GM12878 (cell line): ENCODE results near the gene SLC39A5. TPM values are rescaled to one million over a fixed set of nuclear protein-coding genes. Genes with fewer than 3 reads are reported as not detected.

Experiments
- ATAC-seq: fragments of 200-7000 bp; cut with Tn5 transposase; 3 replicates; pipeline ENCODE4 v1.9.1; 2020; ENCODE audit warnings: mild to moderate bottlenecking, moderate library complexity
- BruUV-seq: library from RNA; stranded (reverse); fragments of 400-500 nt; replicated peaks from 2 replicates; lab custom pipeline; 2021; lab: Mats Ljungman, UMichigan
- CTCF ChIA-PET: fragments of 300-600 bp; sonication (Branson Sonifier 250); formaldehyde crosslinking; extraction: SDS; loops from one replicate; lab custom pipeline; 2021; ENCODE audit warnings: inconsistent platforms; lab: Yijun Ruan, JAX
- POLR2A ChIA-PET: fragments of 350-600 bp; formaldehyde crosslinking; extraction: SDS; loops from one replicate; lab custom pipeline; 2021; ENCODE audit warnings: inconsistent platforms; lab: Charles Lee
- RAD21 ChIA-PET: fragments of 300-600 bp; sonication (Branson Sonifier 250); formaldehyde crosslinking; loops from one replicate; lab custom pipeline; 2023; ENCODE audit warnings: antibody characterized with exemption; ENCODE audit not compliant: unreplicated experiment; lab: Charles Lee
- SMC1A ChIA-PET: fragments of 300-600 bp; sonication (Branson Sonifier 250); formaldehyde crosslinking; loops from one replicate; lab custom pipeline; 2023; ENCODE audit not compliant: unreplicated experiment, uncharacterized antibody; lab: Charles Lee
- DNase-seq: peaks from one replicate; pipeline ENCODE4 v3.0.0-alpha.2; 2011; ENCODE audit warnings: low read depth, low spot score
- FAIRE-seq: peaks from 3 replicates; lab custom pipeline; 2011; peaks lifted over from hg19 to GRCh38; lab: Jason Lieb, UNC
- H2AFZ ChIP-seq: 2 replicates; pipeline ENCODE4 v1.6.0; 2011; ENCODE audit warnings: low read depth, low read length, control low read depth; ENCODE audit not compliant: control insufficient read depth
- H3K27ac ChIP-seq: 2 replicates; pipeline ENCODE4 v1.5.1; 2011; ENCODE audit warnings: control low read depth; ENCODE audit not compliant: control insufficient read depth, insufficient read depth
- H3K27me3 ChIP-seq, 2 experiments: replicated peaks in 1 of 2; 2 replicates each; pipeline versions ENCODE4 v1.6.0 to v1.6.1; 2011; ENCODE audit warnings: low read length in 1 of 2; ENCODE audit not compliant: control insufficient read depth in 2 of 2, insufficient read depth in 2 of 2
- H3K36me3 ChIP-seq, 2 experiments: 2 replicates each; pipeline ENCODE4 v1.5.1; 2011; ENCODE audit warnings: low read length in 1 of 2; ENCODE audit not compliant: control insufficient read depth in 2 of 2, insufficient read depth in 2 of 2
- H3K4me1 ChIP-seq: 2 replicates; pipeline ENCODE4 v1.6.1; 2011; ENCODE audit warnings: mild to moderate bottlenecking, low read length, moderate library complexity, mixed read lengths; ENCODE audit not compliant: control insufficient read depth, insufficient read depth
- H3K4me2 ChIP-seq: 2 replicates; pipeline ENCODE4 v1.6.0; 2011; ENCODE audit warnings: control low read depth; ENCODE audit not compliant: control insufficient read depth, insufficient read depth
- H3K4me3 ChIP-seq: fragments of 200-600 bp; sonication (generic); 2 replicates; pipeline ENCODE4 v1.5.1; 2016
- H3K79me2 ChIP-seq: 2 replicates; pipeline ENCODE4 v1.6.0; 2011; ENCODE audit warnings: low read length; ENCODE audit not compliant: control insufficient read depth, insufficient read depth
- H3K9ac ChIP-seq: 2 replicates; pipeline ENCODE4 v1.8.0; 2011; ENCODE audit warnings: low read length, control low read depth, mixed read lengths; ENCODE audit not compliant: control insufficient read depth, insufficient read depth
- H3K9me3 ChIP-seq: replicated peaks from 3 replicates; pipeline ENCODE4 v1.5.1; 2011; ENCODE audit warnings: mild to moderate bottlenecking, low read length; ENCODE audit not compliant: control insufficient read depth, insufficient read depth
- H4K20me1 ChIP-seq: 2 replicates; pipeline ENCODE4 v1.6.0; 2011; ENCODE audit not compliant: control insufficient read depth, insufficient read depth
- ATF3 ChIP-seq: IDR thresholded peaks from 2 replicates; pipeline ENCODE4 v1.6.1; 2011; ENCODE audit warnings: low read depth, mild to moderate bottlenecking, low read length, moderate library complexity, borderline replicate concordance; ENCODE audit errors: extremely low read depth
- BCL11A ChIP-seq: IDR thresholded peaks from 2 replicates; pipeline ENCODE4 v1.6.1; 2011; ENCODE audit warnings: low read depth, low read length
- POLR2AphosphoS2 ChIP-seq: IDR thresholded peaks from 2 replicates; pipeline ENCODE4 v1.6.1; 2011; ENCODE audit warnings: low read depth, mild to moderate bottlenecking, low read length, improper control_type of control experiment, moderate library complexity
- STAT3 ChIP-seq: IDR thresholded peaks from 2 replicates; pipeline ENCODE4 v1.6.1; 2011; ENCODE audit warnings: low read depth, low read length, improper control_type of control experiment
- TARDBP ChIP-seq: IDR thresholded peaks from 2 replicates; pipeline ENCODE4 v1.6.1; 2016; ENCODE audit warnings: borderline replicate concordance
- ZBTB40 ChIP-seq: fragments of 450-650 bp; IDR thresholded peaks from 2 replicates; pipeline ENCODE4 v1.6.1; 2016; ENCODE audit warnings: mild to moderate bottlenecking, moderate library complexity, borderline replicate concordance
- WGBS: methylation state at CpG from one replicate; pipeline ENCODE4 v1.1.6; 2016; ENCODE audit warnings: low lambda C conversion rate; ENCODE audit not compliant: insufficient replicate concordance, insufficient coverage; ENCODE audit errors: missing lambda C conversion rate; 5-methylcytosine and 5-hydroxymethylcytosine counted together
- in situ Hi-C: fragments of 300-500 bp; cut with MboI; formaldehyde crosslinking; loops from 9 replicates; pipeline ENCODE4 v1.14.3; 2018; ENCODE audit warnings: mixed read lengths
- intact Hi-C: fragments of 100-400 bp; cut with micrococcal nuclease; formaldehyde crosslinking; loops from one replicate; pipeline ENCODE4 v1.14.2; 2022; ENCODE audit not compliant: unreplicated experiment
- polyA plus RNA-seq, 11 experiments: library from polyadenylated mRNA; depleted of rRNA in 4 of 11; unstranded in 6 of 11; stranded (reverse) in 5 of 11; fragments of >200 nt; fragmentation: Nextera tagmentation in 4 of 11; fragmentation: Illumina TruSeq in 1 of 11; extraction: Ambion mirVana in 4 of 11; extraction: Trizol in 1 of 11; gene quantifications; 1 replicate in 1 of 11; 2 replicates in 10 of 11; pipeline versions ENCODE4 v1.2.1 to v1.2.3, GENCODE V29; 2011 to 2016; ENCODE audit warnings: inconsistent platforms in 2 of 11, missing spikeins in 2 of 11, low read depth in 1 of 11
- total RNA-seq, 4 experiments: library from RNA; depleted of rRNA in 3 of 4; stranded (reverse); fragments of >200 nt in 3 of 4; fragmentation: Illumina TruSeq in 1 of 4; extraction: Trizol in 1 of 4; gene quantifications; 2 replicates each; pipeline versions ENCODE4 v1.2.1 to v1.2.3, GENCODE V29; 2013 to 2021
- TF ChIP-seq, protein P1 (sequence below): fragments of 450-650 bp; formaldehyde crosslinking; IDR thresholded peaks from 2 replicates; pipeline ENCODE4 v1.5.0; 2022; ENCODE audit warnings: mild to moderate bottlenecking, missing genetic modification characterization
- TF ChIP-seq, protein P2 (sequence below): IDR thresholded peaks from 2 replicates; pipeline ENCODE4 v1.6.1; 2012; ENCODE audit warnings: low read length, inconsistent platforms

SLC39A5 gene
- total and polyA plus RNA-seq, 10 of the 15 experiments (the other 5 are each of a cell fraction or from before 2014, with no cell fraction given), result 0.15 to 0.56 (median 0.15) TPM; not detected in 7

DNA sequence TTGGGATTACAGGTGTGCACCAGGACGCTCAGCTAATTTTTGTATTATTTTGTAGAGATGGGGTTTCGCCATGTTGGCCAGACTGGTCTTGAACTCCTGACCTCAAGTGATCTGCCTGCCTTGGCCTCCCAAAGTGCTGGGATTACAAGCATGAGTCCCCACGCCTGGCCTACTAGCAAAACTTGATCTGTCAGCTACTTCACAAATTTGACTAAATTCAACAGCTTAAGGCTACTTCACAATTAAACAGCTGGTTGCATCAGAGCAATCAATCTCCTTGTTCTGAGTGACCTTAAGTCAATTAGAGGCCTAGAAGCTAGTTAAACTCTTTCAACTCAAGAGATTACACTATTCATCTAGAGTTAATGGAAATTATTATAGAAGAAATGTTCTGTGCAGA, 49.1 kb downstream of the SLC39A5 start:
- FAIRE-seq, result no peak
- no peaks in the 10 kb centered on the region for H3K27me3 ChIP-seq
- no peak for DNase-seq
- H3K36me3 ChIP-seq, result peaks cover 16 to 22% of the 10 kb centered on the region in 2 experiments
- H3K9ac ChIP-seq, result no peak overlapping the region
- H3K4me3 ChIP-seq, result no peak overlapping the region
- ChIA-PET SMC1A (interaction anchor here (0.6 kb wide), 1 partner anchor 78 kb away, joined by 3 read pairs; no protein-coding TSS in a partner anchor), POLR2A (interaction anchor here (1.1 kb wide), 1 partner anchor 34 kb away, joined by 6 read pairs; no protein-coding TSS in a partner anchor), RAD21 (no interaction called here), CTCF (interaction anchor here (1.1 to 1.4 kb wide), 2 partner anchors 18 to 185 kb away, joined by 3 to 6 read pairs; no protein-coding TSS in a partner anchor)
- no peak overlapping the region for H3K27ac ChIP-seq
- WGBS, result 95% methylated on average over 3 of the region's 3 CpGs
- H3K4me2 ChIP-seq, result no peak overlapping the region
- no peaks in the 10 kb centered on the region for H4K20me1 ChIP-seq
- H2AFZ ChIP-seq, result no peak overlapping the region
- ATAC-seq, result no peak
- H3K9me3 ChIP-seq, result no peaks in the 10 kb centered on the region
- BruUV-seq, result no TSS peak
- TF ChIP-seq ATF3 (no peak), BCL11A (no peak), TARDBP (no peak), POLR2AphosphoS2 (no peak), STAT3 (no peak), ZBTB40 (no peak)
- TF ChIP-seq, protein P1, sequence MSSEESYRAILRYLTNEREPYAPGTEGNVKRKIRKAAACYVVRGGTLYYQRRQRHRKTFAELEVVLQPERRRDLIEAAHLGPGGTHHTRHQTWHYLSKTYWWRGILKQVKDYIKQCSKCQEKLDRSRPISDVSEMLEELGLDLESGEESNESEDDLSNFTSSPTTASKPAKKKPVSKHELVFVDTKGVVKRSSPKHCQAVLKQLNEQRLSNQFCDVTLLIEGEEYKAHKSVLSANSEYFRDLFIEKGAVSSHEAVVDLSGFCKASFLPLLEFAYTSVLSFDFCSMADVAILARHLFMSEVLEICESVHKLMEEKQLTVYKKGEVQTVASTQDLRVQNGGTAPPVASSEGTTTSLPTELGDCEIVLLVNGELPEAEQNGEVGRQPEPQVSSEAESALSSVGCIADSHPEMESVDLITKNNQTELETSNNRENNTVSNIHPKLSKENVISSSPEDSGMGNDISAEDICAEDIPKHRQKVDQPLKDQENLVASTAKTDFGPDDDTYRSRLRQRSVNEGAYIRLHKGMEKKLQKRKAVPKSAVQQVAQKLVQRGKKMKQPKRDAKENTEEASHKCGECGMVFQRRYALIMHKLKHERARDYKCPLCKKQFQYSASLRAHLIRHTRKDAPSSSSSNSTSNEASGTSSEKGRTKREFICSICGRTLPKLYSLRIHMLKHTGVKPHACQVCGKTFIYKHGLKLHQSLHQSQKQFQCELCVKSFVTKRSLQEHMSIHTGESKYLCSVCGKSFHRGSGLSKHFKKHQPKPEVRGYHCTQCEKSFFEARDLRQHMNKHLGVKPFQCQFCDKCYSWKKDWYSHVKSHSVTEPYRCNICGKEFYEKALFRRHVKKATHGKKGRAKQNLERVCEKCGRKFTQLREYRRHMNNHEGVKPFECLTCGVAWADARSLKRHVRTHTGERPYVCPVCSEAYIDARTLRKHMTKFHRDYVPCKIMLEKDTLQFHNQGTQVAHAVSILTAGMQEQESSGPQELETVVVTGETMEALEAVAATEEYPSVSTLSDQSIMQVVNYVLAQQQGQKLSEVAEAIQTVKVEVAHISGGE (CRISPR knock-in tag), result no peak
- TF ChIP-seq, protein P2, sequence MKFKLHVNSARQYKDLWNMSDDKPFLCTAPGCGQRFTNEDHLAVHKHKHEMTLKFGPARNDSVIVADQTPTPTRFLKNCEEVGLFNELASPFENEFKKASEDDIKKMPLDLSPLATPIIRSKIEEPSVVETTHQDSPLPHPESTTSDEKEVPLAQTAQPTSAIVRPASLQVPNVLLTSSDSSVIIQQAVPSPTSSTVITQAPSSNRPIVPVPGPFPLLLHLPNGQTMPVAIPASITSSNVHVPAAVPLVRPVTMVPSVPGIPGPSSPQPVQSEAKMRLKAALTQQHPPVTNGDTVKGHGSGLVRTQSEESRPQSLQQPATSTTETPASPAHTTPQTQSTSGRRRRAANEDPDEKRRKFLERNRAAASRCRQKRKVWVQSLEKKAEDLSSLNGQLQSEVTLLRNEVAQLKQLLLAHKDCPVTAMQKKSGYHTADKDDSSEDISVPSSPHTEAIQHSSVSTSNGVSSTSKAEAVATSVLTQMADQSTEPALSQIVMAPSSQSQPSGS, result no peak
- in situ Hi-C loops, result no loop called here
- intact Hi-C loops, result no loop called here
- H3K79me2 ChIP-seq, result no peaks in the 10 kb centered on the region
- no peaks in the 10 kb centered on the region for H3K4me1 ChIP-seq
